Lung microvascular endothelial cell (primary cell): ENCODE measurements around the gene DIAPH1. TPM values are rescaled to one million over a fixed set of nuclear protein-coding genes. Genes with fewer than 3 reads are reported as not detected.

Experiments
- DNase-seq, 2 donors: peaks; one replicate each; pipeline versions ENCODE4 v3.0.0 to v3.0.0-alpha.2; 2010; ENCODE audit warnings: low read depth in 2 of 2
- total RNA-seq: library from RNA; depleted of rRNA; stranded (reverse); fragments of >200 nt; gene quantifications from 2 replicates; pipeline ENCODE4 v1.2.1, GENCODE V29; 2014

The DIAPH1 gene
- total RNA-seq, 1 donor from 2014 or later: 28.8 TPM

- no peak for DNase-seq
Observed at GRCh38 chr5:141519605-141520565, 98.9 kb downstream of the DIAPH1 start.

GRCh38 chr5:141518618-141519015 lies 100.2 kb downstream of the DIAPH1 start:
- no peak for DNase-seq

GRCh38 chr5:141517880-141518617 lies 100.8 kb downstream of the DIAPH1 start:
- no peak for DNase-seq

- no peak for DNase-seq
Observed at GRCh38 chr5:141517312-141517711, 101.5 kb downstream of the DIAPH1 start.

GRCh38 chr5:141516672-141517025 lies 102.2 kb downstream of the DIAPH1 start:
- no peak for DNase-seq

- no peak for DNase-seq
Observed at GRCh38 chr5:141515946-141516671, 102.7 kb downstream of the DIAPH1 start.

GRCh38 chr5:141515141-141515540 lies 103.7 kb downstream of the DIAPH1 start:
- DNase-seq: no peak

GRCh38 chr5:141514330-141515133 lies 104.3 kb downstream of the DIAPH1 start:
- peak in 1 of 2 donors; percentile 41 for DNase-seq

GRCh38 chr5:141513627-141514329 lies 105.0 kb downstream of the DIAPH1 start:
- DNase-seq: peak; percentile 72 to 83

- DNase-seq: peak; percentile 58 to 72
Observed at GRCh38 chr5:141512911-141513626, 105.7 kb downstream of the DIAPH1 start.

GRCh38 chr5:141512390-141512910 lies 106.3 kb downstream of the DIAPH1 start:
- peak; percentile 58 to 84 for DNase-seq

- no peak for DNase-seq
Observed at GRCh38 chr5:141511771-141512325, 107.0 kb downstream of the DIAPH1 start.

GRCh38 chr5:141510850-141511601 lies 107.8 kb downstream of the DIAPH1 start:
- DNase-seq: no peak

- no peak for DNase-seq
Observed at GRCh38 chr5:141510160-141510559, 108.6 kb downstream of the DIAPH1 start.

- DNase-seq: peak; percentile 69 to 83
Observed at GRCh38 chr5:141508798-141509611, 109.8 kb downstream of the DIAPH1 start.

GRCh38 chr5:141508440-141508797 lies 110.4 kb downstream of the DIAPH1 start:
- DNase-seq: peak in 1 of 2 donors; percentile 31

GRCh38 chr5:141507387-141508091 lies 111.3 kb downstream of the DIAPH1 start:
- DNase-seq: no peak
